Measurements from ENCODE around the gene PDAP1.

DNA sequence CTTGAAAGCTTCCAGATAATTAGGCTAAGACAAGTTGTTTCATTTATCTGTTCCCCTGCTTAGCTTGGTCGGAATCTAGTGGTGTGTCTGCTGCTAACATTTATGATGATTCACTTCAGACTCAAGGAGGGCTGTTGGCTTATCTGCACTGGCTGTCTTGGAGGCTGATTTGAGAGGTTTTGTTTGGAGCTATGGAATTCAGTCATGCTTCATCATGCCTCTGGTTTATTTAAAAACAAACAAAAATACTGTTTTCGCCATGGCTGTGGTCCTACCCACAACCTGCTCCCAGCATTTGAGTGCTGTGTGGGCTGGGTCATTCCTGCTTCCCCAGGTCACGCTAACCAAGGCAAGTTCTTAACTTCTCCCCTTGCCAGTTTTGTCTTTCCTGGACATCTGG, 45.6 kb downstream of the PDAP1 start:
- TF ChIP-seq, protein P1, sequence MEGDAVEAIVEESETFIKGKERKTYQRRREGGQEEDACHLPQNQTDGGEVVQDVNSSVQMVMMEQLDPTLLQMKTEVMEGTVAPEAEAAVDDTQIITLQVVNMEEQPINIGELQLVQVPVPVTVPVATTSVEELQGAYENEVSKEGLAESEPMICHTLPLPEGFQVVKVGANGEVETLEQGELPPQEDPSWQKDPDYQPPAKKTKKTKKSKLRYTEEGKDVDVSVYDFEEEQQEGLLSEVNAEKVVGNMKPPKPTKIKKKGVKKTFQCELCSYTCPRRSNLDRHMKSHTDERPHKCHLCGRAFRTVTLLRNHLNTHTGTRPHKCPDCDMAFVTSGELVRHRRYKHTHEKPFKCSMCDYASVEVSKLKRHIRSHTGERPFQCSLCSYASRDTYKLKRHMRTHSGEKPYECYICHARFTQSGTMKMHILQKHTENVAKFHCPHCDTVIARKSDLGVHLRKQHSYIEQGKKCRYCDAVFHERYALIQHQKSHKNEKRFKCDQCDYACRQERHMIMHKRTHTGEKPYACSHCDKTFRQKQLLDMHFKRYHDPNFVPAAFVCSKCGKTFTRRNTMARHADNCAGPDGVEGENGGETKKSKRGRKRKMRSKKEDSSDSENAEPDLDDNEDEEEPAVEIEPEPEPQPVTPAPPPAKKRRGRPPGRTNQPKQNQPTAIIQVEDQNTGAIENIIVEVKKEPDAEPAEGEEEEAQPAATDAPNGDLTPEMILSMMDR (IDR thresholded peaks at IDR 0.05), result no peak
- no peak for TF ChIP-seq POLR2AphosphoS5 (IDR thresholded peaks at IDR 0.05)
